IPS-11a (cell line): Measurements from ENCODE around the gene ZNF662.

ENCODE experiments used
- H3K4me3 ChIP-seq: one replicate; pipeline ENCODE4 v1.5.1; 2013; ENCODE audit warnings: low read depth, low read length, control low read depth

ZNF662 gene

GRCh38 chr3:42886294-42886822 is 19.6 kb upstream of the ZNF662 start:
- H3K4me3 ChIP-seq, result no peak overlapping the region

- no peak overlapping the region for H3K4me3 ChIP-seq
These were observed 18.9 kb upstream of the ZNF662 start for GRCh38 chr3:42887084-42887483.

GRCh38 chr3:42891042-42891441 is 14.9 kb upstream of the ZNF662 start:
- no peak overlapping the region for H3K4me3 ChIP-seq

GRCh38 chr3:42892169-42892568 is 13.8 kb upstream of the ZNF662 start:
- no peak overlapping the region for H3K4me3 ChIP-seq

- no peak overlapping the region for H3K4me3 ChIP-seq
These were observed 13.1 kb upstream of the ZNF662 start for GRCh38 chr3:42892807-42893206.

- no peak overlapping the region for H3K4me3 ChIP-seq
These were observed 11.0 kb upstream of the ZNF662 start for GRCh38 chr3:42894698-42895579.

- H3K4me3 ChIP-seq, result no peak overlapping the region
These were observed 10.4 kb upstream of the ZNF662 start for GRCh38 chr3:42895580-42895868.

GRCh38 chr3:42898896-42899675 is 6.9 kb upstream of the ZNF662 start:
- H3K4me3 ChIP-seq, result no peak overlapping the region

- no peak overlapping the region for H3K4me3 ChIP-seq
These were observed 5.5 kb upstream of the ZNF662 start for GRCh38 chr3:42900226-42901072.

GRCh38 chr3:42901073-42901415 is 4.9 kb upstream of the ZNF662 start:
- H3K4me3 ChIP-seq, result no peak overlapping the region

GRCh38 chr3:42902257-42902656 is 3.7 kb upstream of the ZNF662 start:
- H3K4me3 ChIP-seq, result no peak overlapping the region

- H3K4me3 ChIP-seq, result no peak overlapping the region
These were observed 1.9 kb upstream of the ZNF662 start for GRCh38 chr3:42904076-42904475.

- no peak overlapping the region for H3K4me3 ChIP-seq
These were observed 237 bp upstream of the ZNF662 start for GRCh38 chr3:42905740-42906069.

GRCh38 chr3:42906848-42907183 is 874 bp downstream of the ZNF662 start:
- H3K4me3 ChIP-seq, result no peak overlapping the region

GRCh38 chr3:42908675-42909074 is 2.7 kb downstream of the ZNF662 start:
- H3K4me3 ChIP-seq, result no peak overlapping the region

- H3K4me3 ChIP-seq, result no peak overlapping the region
These were observed 5.6 kb downstream of the ZNF662 start for GRCh38 chr3:42911551-42911950.

GRCh38 chr3:42914771-42915515 is 9.0 kb downstream of the ZNF662 start:
- H3K4me3 ChIP-seq, result no peak overlapping the region

- no peak overlapping the region for H3K4me3 ChIP-seq
These were observed 17.7 kb downstream of the ZNF662 start for GRCh38 chr3:42923606-42924005.

- H3K4me3 ChIP-seq, result no peak overlapping the region
These were observed 20.4 kb downstream of the ZNF662 start for GRCh38 chr3:42926310-42926709.

- H3K4me3 ChIP-seq, result no peak overlapping the region
These were observed 28.2 kb downstream of the ZNF662 start for GRCh38 chr3:42934111-42934510.

- no peak overlapping the region for H3K4me3 ChIP-seq
These were observed 29.0 kb downstream of the ZNF662 start for GRCh38 chr3:42934910-42935309.
